IMR-90 (cell line): Measurements from ENCODE around the gene OBP2A. TPM values are rescaled to one million over a fixed set of nuclear protein-coding genes. Genes with fewer than 3 reads are reported as not detected.

Experiments used
- ATAC-seq: fragments of 200-7000 bp; cut with Tn5 transposase; 2 replicates; pipeline ENCODE4 v1.9.1; 2020; ENCODE audit warnings: low read depth, mild to moderate bottlenecking, moderate library complexity
- BruUV-seq: library from RNA; stranded (reverse); fragments of 400-500 nt; replicated peaks from 2 replicates; lab custom pipeline; 2021; lab: Mats Ljungman, UMichigan
- CTCF ChIA-PET: fragments of 300-600 bp; formaldehyde crosslinking; extraction: SDS; loops from one replicate; lab custom pipeline; 2021; ENCODE audit warnings: antibody characterized with exemption; lab: Yijun Ruan, JAX
- POLR2A ChIA-PET: fragments of 300-600 bp; sonication (Branson Sonifier 250); formaldehyde crosslinking; loops from one replicate; lab custom pipeline; 2022; ENCODE audit warnings: antibody characterized with exemption; ENCODE audit not compliant: unreplicated experiment; lab: Charles Lee
- DNase-seq: peaks from one replicate; pipeline ENCODE4 v3.0.0; 2013
- H2AFZ ChIP-seq: replicated peaks from 2 replicates; pipeline ENCODE3; 2013; ENCODE audit warnings: low read length, mild to moderate bottlenecking; ENCODE audit not compliant: poor library complexity
- H2AK5ac ChIP-seq: 2 replicates; pipeline ENCODE4 v1.6.1; 2013; ENCODE audit warnings: low read depth, low read length, inconsistent platforms
- H2AK9ac ChIP-seq: replicated peaks from 2 replicates; pipeline ENCODE3; 2013; ENCODE audit warnings: mild to moderate bottlenecking, low read depth, low read length, moderate library complexity; ENCODE audit not compliant: poor library complexity
- H2BK120ac ChIP-seq: 2 replicates; pipeline ENCODE4 v1.6.1; 2013; ENCODE audit warnings: low read depth, low read length, inconsistent platforms
- H2BK15ac ChIP-seq: 3 replicates; pipeline ENCODE4 v1.6.1; 2013; ENCODE audit warnings: low read depth, low read length, inconsistent platforms
- H2BK20ac ChIP-seq: 2 replicates; pipeline ENCODE4 v1.6.1; 2013; ENCODE audit warnings: low read depth, mild to moderate bottlenecking, inconsistent platforms, low read length, moderate library complexity
- H2BK5ac ChIP-seq: 2 replicates; pipeline ENCODE4 v1.6.1; 2013; ENCODE audit warnings: mild to moderate bottlenecking, low read depth, low read length, inconsistent platforms; ENCODE audit not compliant: poor library complexity, severe bottlenecking
- H3K14ac ChIP-seq: replicated peaks from 2 replicates; pipeline ENCODE4 v1.6.1; 2013; ENCODE audit warnings: low read depth, low read length, inconsistent platforms
- H3K18ac ChIP-seq: 2 replicates; pipeline ENCODE4 v1.6.1; 2013; ENCODE audit warnings: low read depth, low read length, control low read depth
- H3K23ac ChIP-seq: 2 replicates; pipeline ENCODE4 v1.6.1; 2013; ENCODE audit warnings: low read depth, low read length, inconsistent platforms
- H3K27ac ChIP-seq: 2 replicates; pipeline ENCODE4 v1.5.1; 2013; ENCODE audit warnings: mild to moderate bottlenecking, control low read depth, low read length; ENCODE audit not compliant: insufficient read depth
- H3K27me3 ChIP-seq: 2 replicates; pipeline ENCODE4 v1.6.1; 2013; ENCODE audit warnings: low read length; ENCODE audit not compliant: control insufficient read depth, insufficient read depth
- H3K36me3 ChIP-seq: 2 replicates; pipeline ENCODE4 v1.6.1; 2013; ENCODE audit warnings: low read length, mixed read lengths; ENCODE audit not compliant: control insufficient read depth, insufficient read depth
- H3K4ac ChIP-seq: 2 replicates; pipeline ENCODE4 v1.6.1; 2013; ENCODE audit warnings: low read depth, low read length, inconsistent platforms
- H3K4me1 ChIP-seq: 2 replicates; pipeline ENCODE4 v1.6.1; 2013; ENCODE audit warnings: low read length, mixed read lengths; ENCODE audit not compliant: control insufficient read depth, insufficient read depth
- H3K4me2 ChIP-seq: 2 replicates; pipeline ENCODE4 v1.6.1; 2013; ENCODE audit warnings: low read depth, mild to moderate bottlenecking, control low read depth, low read length, moderate library complexity
- H3K4me3 ChIP-seq: 2 replicates; pipeline ENCODE4 v1.5.1; 2013; ENCODE audit warnings: low read depth, mild to moderate bottlenecking, control low read depth, low read length, moderate library complexity; ENCODE audit not compliant: insufficient read depth
- H3K56ac ChIP-seq: 2 replicates; pipeline ENCODE4 v1.6.1; 2013; ENCODE audit warnings: low read length, inconsistent platforms; ENCODE audit not compliant: insufficient read depth; ENCODE audit errors: extremely low read depth
- H3K79me1 ChIP-seq, 2 experiments: 2 replicates each; pipeline ENCODE4 v1.6.1; 2013; ENCODE audit warnings: low read length in 2 of 2, inconsistent platforms in 1 of 2, low read depth in 1 of 2
- H3K9ac ChIP-seq: 2 replicates; pipeline ENCODE4 v1.6.1; 2013; ENCODE audit warnings: low read depth, low read length, control low read depth
- H3K9me1 ChIP-seq: 2 replicates; pipeline ENCODE4 v1.6.1; 2013; ENCODE audit warnings: low read length, inconsistent platforms; ENCODE audit not compliant: insufficient read depth
- H3K9me3 ChIP-seq: 2 replicates; pipeline ENCODE4 v1.6.1; 2013; ENCODE audit warnings: low read length; ENCODE audit not compliant: control insufficient read depth, insufficient read depth
- H4K20me1 ChIP-seq: 2 replicates; pipeline ENCODE4 v1.6.1; 2013; ENCODE audit warnings: low read length, inconsistent platforms; ENCODE audit not compliant: insufficient read depth
- H4K5ac ChIP-seq: 2 replicates; pipeline ENCODE4 v1.6.1; 2013; ENCODE audit warnings: mild to moderate bottlenecking, low read depth, low read length, control low read depth
- H4K8ac ChIP-seq, 2 experiments: 2 replicates each; pipeline ENCODE4 v1.6.1; 2013; ENCODE audit warnings: low read depth in 2 of 2, low read length in 2 of 2, control low read depth in 1 of 2, inconsistent platforms in 1 of 2
- H4K91ac ChIP-seq: 2 replicates; pipeline ENCODE4 v1.6.1; 2013; ENCODE audit warnings: low read depth, low read length, inconsistent platforms; ENCODE audit not compliant: insufficient read depth
- BHLHE40 ChIP-seq: fragments of 150-350 bp; IDR thresholded peaks from 2 replicates; pipeline ENCODE4 v1.6.1; 2016; ENCODE audit warnings: mild to moderate bottlenecking, low read depth, low read length
- CEBPB ChIP-seq: IDR thresholded peaks from 2 replicates; pipeline ENCODE4 v1.6.1; 2012; ENCODE audit warnings: low read depth, low read length, improper control_type of control experiment
- CHD1 ChIP-seq: IDR thresholded peaks from 2 replicates; pipeline ENCODE4 v1.6.1; 2012; ENCODE audit warnings: low read depth, low read length, improper control_type of control experiment
- ELK1 ChIP-seq: fragments of 150-350 bp; IDR thresholded peaks from 2 replicates; pipeline ENCODE4 v1.6.1; 2016; ENCODE audit warnings: low read depth, mild to moderate bottlenecking, low read length, moderate library complexity, borderline replicate concordance
- FOS ChIP-seq: fragments of 150-350 bp; IDR thresholded peaks from 2 replicates; pipeline ENCODE4 v1.6.1; 2016; ENCODE audit warnings: low read depth, low read length
- MAFK ChIP-seq: IDR thresholded peaks from 2 replicates; pipeline ENCODE4 v1.6.1; 2012; ENCODE audit warnings: low read depth, low read length, improper control_type of control experiment
- MAZ ChIP-seq: IDR thresholded peaks from 2 replicates; pipeline ENCODE4 v1.6.1; 2012; ENCODE audit warnings: low read depth, mild to moderate bottlenecking, low read length, improper control_type of control experiment, moderate library complexity, borderline replicate concordance
- NFE2L2 ChIP-seq: fragments of 150-350 bp; IDR thresholded peaks from 2 replicates; pipeline ENCODE4 v1.6.1; 2016; ENCODE audit warnings: low read depth, mild to moderate bottlenecking, low read length
- POLR2A ChIP-seq: IDR thresholded peaks from 2 replicates; pipeline ENCODE4 v1.6.1; 2012; ENCODE audit warnings: mild to moderate bottlenecking, low read depth, low read length
- RAD21 ChIP-seq: IDR thresholded peaks from 2 replicates; pipeline ENCODE4 v1.6.1; 2012; ENCODE audit warnings: low read length, improper control_type of control experiment
- RCOR1 ChIP-seq: IDR thresholded peaks from 2 replicates; pipeline ENCODE4 v1.6.1; 2012; ENCODE audit warnings: mild to moderate bottlenecking, low read length, improper control_type of control experiment; ENCODE audit not compliant: insufficient replicate concordance
- RFX5 ChIP-seq: IDR thresholded peaks from 2 replicates; pipeline ENCODE4 v1.8.0; 2012; ENCODE audit warnings: low read depth, mild to moderate bottlenecking, low read length, moderate library complexity
- SMC3 ChIP-seq: fragments of 150-350 bp; IDR thresholded peaks from 2 replicates; pipeline ENCODE4 v1.6.1; 2016; ENCODE audit warnings: low read depth, mild to moderate bottlenecking, antibody characterized with exemption, low read length, moderate library complexity
- USF2 ChIP-seq: fragments of 150-350 bp; IDR thresholded peaks from 2 replicates; pipeline ENCODE4 v1.6.1; 2017; ENCODE audit warnings: mild to moderate bottlenecking, antibody characterized with exemption, low read length, low read depth
- WGBS, 2 experiments: methylation state at CpG; one replicate each; pipeline versions ENCODE4 v1.1.5 to v1.1.7; 2013; ENCODE audit warnings: missing lambda C conversion rate in 2 of 2; ENCODE audit not compliant: insufficient read length in 1 of 2; ENCODE audit errors: extremely low coverage in 2 of 2; 5-methylcytosine and 5-hydroxymethylcytosine counted together
- dilution Hi-C: fragments of 300-500 bp; cut with HindIII; formaldehyde crosslinking; loops from one replicate; pipeline ENCODE4 v1.14.3; 2018; ENCODE audit warnings: low sequenced_read_pairs; ENCODE audit not compliant: unreplicated experiment
- in situ Hi-C: fragments of 300-500 bp; cut with MboI; formaldehyde crosslinking; loops from 3 replicates; pipeline ENCODE4 v1.14.3; 2019; ENCODE audit warnings: low sequenced_read_pairs, inconsistent platforms, mixed read lengths
- intact Hi-C: fragments of 100-400 bp; cut with micrococcal nuclease; formaldehyde crosslinking; loops from 2 replicates; pipeline ENCODE4 v1.10.0; 2022
- polyA plus RNA-seq, 3 experiments: library from polyadenylated mRNA; depleted of rRNA; stranded (reverse); fragments of >200 nt; gene quantifications; 2 replicates each; pipeline ENCODE4 v1.2.3, GENCODE V29; 2012; ENCODE audit warnings: low replicate concordance in 1 of 3
- total RNA-seq: library from RNA; depleted of rRNA; stranded (reverse); fragments of >200 nt; gene quantifications from 2 replicates; pipeline ENCODE4 v1.2.3, GENCODE V29; 2012
- TF ChIP-seq, protein P1 (sequence below): conservative IDR thresholded peaks from 2 replicates; pipeline ENCODE4 v1.5.1; 2012; ENCODE audit warnings: mild to moderate bottlenecking, low read depth, low read length, improper control_type of control experiment

The OBP2A gene
- total and polyA plus RNA-seq, 2 of the 4 experiments (the other 2 are of a cell fraction), result not detected

DNA sequence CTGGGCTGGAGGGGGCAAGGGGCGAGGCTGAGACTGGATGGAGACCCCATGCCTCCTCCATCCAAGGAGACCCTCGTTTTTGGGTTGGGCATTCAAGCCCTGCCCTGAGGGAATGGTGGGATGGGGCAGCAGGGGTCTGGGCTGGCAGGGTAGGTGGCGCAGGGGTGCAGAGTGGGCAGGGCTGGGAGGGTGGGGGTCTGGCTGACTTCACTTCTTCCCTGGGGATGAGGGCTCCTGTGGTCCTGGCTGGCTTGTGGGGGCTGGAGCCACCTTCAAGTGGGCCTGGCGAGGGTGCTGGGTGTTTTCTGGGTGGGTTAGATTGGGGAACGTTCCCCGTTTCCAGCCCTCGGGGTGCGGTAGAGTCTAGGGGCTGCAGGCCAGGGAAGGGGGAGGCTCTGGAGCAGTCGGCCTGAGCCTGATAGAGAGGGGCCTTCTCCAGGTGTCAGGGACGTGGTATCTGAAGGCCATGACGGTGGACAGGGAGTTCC is 24.3 kb upstream of the OBP2A start:
- no TSS peak for BruUV-seq
- H3K27me3 ChIP-seq, result peaks cover 3% of the 10 kb centered on the region; the same call in 1 of the 2 replicates
- H3K27ac ChIP-seq, result no peak overlapping the region

More for the DNA sequence above, 24.3 kb upstream of the OBP2A start:
- Histone ChIP-seq H4K8ac (no peak overlapping the region), H3K79me1 (no peaks in the 10 kb centered on the region), H3K4me2 (no peak overlapping the region), H2AK5ac (no peak overlapping the region), H3K9me1 (no peaks in the 10 kb centered on the region), H3K4me1 (no peaks in the 10 kb centered on the region), H2AFZ (no peak overlapping the region), H2BK5ac (no peak overlapping the region), H3K4ac (no peak overlapping the region), H2BK15ac (no peak overlapping the region), H3K23ac (no peak overlapping the region), H2AK9ac (no peak overlapping the region), H3K9me3 (no peaks in the 10 kb centered on the region), H3K36me3 (no peaks in the 10 kb centered on the region), H4K91ac (no peak overlapping the region), H4K5ac (no peak overlapping the region), H2BK120ac (no peak overlapping the region), H3K14ac (no peak overlapping the region), H3K4me3 (no peak overlapping the region), H3K9ac (no peak overlapping the region), H4K20me1 (no peaks in the 10 kb centered on the region), H3K18ac (no peak overlapping the region), H2BK20ac (no peak overlapping the region), H3K56ac (no peak overlapping the region)
- DNase-seq, result no peak
- no peak for ATAC-seq
- no CpG with 5 or more reads among the region's 11 CpGs for WGBS, 2 experiments
- intact Hi-C loops (no loop called here), dilution Hi-C loops (no loop called here), in situ Hi-C loops (no loop called here)
- ChIA-PET CTCF (no interaction called here), POLR2A (no interaction called here)
- TF ChIP-seq, protein P1, sequence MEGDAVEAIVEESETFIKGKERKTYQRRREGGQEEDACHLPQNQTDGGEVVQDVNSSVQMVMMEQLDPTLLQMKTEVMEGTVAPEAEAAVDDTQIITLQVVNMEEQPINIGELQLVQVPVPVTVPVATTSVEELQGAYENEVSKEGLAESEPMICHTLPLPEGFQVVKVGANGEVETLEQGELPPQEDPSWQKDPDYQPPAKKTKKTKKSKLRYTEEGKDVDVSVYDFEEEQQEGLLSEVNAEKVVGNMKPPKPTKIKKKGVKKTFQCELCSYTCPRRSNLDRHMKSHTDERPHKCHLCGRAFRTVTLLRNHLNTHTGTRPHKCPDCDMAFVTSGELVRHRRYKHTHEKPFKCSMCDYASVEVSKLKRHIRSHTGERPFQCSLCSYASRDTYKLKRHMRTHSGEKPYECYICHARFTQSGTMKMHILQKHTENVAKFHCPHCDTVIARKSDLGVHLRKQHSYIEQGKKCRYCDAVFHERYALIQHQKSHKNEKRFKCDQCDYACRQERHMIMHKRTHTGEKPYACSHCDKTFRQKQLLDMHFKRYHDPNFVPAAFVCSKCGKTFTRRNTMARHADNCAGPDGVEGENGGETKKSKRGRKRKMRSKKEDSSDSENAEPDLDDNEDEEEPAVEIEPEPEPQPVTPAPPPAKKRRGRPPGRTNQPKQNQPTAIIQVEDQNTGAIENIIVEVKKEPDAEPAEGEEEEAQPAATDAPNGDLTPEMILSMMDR, result no peak
- TF ChIP-seq USF2 (no peak), RCOR1 (no peak), ELK1 (no peak), RFX5 (no peak), POLR2A (no peak), BHLHE40 (no peak), CEBPB (no peak), FOS (no peak), NFE2L2 (no peak), CHD1 (no peak), RAD21 (no peak), MAFK (no peak), MAZ (no peak), SMC3 (no peak)
